Central memory CD4-positive, alpha-beta T cell (primary cell): ENCODE results near the gene GPR148.

ENCODE experiments used
- DNase-seq: peaks from one replicate; pipeline ENCODE4 v3.0.0; 2022

GPR148 gene

GRCh38 chr2:130754811-130755210 lies 25.9 kb downstream of the GPR148 start:
- no peak for DNase-seq

GRCh38 chr2:130755256-130756052 lies 26.6 kb downstream of the GPR148 start, which contains the start of gene AMER3:
Gene AMER3, plus strand, starts transcription at chr2:130755540. Its CDS starts 6,533 bp downstream, at chr2:130762073.
- DNase-seq: no peak

DNA sequence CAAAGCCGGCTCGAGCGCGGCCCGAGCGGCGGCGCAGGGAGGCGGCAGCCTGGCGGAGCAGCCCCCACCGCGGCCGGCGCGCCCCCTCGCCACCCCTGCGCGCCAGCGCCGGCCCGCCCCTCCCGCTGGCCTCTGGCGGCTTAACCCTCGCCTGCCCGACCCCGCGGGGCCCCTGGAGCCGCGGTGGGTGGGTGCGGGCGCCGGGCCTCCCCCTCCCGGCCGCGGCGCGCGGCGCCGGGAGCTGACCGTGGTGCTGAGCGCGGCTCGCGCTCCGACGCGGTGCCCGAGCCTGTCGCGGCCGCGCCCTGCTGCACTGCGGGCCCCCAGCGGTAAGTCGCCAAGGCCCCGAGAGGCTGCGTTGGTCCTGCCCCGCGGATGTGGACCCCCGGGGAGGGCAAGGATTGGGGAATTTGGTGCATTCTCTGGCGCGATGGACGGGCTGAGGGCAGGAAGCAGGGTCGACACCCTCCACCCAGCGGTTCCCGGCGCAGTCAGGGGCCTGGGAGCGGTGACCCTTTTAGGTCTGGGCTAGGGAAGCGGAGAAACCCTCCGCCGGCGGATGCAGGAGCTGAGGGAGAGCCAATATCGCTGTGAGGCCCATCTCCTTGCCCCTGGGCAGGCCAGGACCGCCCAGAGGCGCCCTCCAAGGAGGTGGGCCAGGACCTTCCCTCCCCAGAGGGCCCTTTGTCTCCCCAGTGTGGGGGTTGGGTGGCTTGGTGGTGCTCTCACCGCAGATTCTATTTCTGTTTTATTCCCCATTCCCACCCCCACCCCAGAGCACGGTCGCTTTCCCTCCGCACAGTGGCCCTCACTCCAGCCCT lies 27.4 kb downstream of the GPR148 start:
- DNase-seq: no peak

DNA sequence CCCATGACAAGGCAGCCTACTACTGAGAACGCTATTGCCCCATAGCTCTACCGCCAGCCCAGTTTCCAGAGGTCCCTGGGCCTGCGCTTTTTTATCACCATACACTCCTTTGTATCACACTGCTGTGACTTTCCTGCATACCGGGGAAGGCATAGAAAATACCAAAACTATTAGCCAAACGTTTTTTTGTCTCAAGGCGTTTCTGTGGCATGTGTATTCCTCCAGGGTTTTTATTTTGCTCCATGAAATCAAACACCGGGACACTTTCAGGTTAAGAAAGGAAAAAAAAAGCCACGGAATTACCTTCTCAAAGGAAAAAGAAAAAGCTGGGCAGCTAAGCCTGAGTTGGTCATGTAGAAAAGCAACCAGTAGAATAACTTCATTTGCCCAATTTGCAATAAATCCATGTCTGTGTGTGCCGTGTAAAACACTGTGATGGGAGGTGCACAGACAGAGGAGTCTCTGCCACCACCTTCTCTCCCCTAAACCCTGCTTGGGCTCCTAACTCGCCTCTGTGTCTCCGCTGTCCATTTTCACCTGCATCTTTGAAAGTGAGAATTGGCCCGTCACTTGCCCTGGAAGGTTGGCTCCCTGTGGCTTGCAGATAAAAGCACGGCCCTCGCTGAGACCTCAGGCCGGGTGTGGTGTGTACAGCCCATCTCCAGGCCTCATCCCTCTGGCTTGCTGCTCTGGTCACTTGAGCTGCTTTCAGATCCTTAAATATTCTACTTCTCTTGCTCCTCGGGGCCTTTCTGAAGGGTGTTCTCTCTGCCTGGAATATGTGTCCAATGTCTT lies 28.2 kb downstream of the GPR148 start:
- DNase-seq: no peak

GRCh38 chr2:130759906-130760753 lies 31.3 kb downstream of the GPR148 start:
- DNase-seq: no peak

DNA sequence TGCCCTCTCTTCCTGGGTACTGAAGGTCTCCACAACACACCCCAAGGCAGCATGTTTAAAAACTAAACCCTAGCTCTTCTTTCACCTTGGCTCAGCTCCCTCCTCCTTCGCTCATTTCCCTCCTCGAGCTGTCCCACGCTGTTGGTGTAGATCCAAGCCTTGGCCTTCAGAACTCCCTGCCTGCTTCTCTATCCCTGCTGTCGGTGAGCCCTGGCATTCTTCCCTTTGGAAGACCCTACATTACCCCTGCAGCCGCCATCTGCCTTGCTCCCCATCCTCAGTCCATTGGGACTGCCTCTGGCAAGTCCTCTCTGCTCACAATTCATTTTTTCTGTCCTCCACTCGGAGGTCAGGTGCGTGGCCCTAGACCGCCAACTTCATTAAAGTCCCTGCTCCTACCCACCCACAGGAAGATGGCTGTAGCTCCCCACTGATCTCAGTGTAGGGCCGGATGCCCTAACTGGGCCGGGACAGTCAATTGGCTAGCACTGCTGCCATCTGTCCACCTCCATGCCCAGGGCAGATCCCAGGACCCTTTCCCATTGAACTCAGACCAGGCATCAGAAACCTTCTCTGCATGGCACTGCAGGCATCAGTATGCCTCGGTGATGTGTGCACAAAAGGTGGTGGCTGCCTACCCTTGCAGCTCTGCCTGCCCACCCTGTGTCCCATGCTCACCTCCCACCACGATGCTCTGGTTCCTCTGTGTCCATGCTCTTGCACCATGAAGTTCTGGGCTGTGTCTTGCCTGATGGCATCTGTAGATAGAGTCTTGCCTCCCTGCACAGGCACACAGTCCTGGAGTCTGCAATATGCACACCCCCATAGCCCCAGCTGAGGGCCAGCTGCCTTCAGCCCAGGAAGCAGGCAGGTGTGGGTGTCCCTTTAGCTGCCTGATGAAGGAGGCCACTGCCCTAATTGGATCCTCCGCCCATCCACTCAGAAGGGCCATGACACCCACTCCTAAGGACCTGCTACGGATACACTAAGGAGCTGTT lies 32.2 kb downstream of the GPR148 start:
- no peak for DNase-seq

- no peak for DNase-seq
Observed at GRCh38 chr2:130762031-130762909, 33.4 kb downstream of the GPR148 start.

DNA sequence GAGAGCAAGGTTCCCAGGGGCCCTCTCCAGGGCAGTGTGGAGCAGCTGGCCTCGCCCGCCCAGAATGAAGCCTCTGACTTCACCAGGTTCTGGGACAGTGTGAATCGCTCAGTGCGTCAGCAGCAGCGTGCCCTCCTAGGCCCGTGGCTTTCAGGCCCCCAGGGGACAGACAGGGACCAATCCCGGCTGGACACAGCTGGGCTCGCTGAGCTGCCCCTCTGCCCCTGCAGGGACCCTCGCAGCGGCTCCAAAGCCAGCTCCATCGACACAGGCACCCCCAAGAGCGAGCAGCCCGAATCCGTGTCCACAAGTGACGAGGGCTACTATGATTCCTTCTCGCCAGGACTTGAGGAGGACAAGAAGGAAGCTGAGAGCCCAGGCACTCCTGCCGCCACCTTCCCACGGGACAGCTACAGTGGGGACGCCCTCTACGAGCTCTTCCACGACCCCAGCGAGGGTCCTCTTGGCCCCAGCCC lies 34.1 kb downstream of the GPR148 start:
- DNase-seq: no peak

DNA sequence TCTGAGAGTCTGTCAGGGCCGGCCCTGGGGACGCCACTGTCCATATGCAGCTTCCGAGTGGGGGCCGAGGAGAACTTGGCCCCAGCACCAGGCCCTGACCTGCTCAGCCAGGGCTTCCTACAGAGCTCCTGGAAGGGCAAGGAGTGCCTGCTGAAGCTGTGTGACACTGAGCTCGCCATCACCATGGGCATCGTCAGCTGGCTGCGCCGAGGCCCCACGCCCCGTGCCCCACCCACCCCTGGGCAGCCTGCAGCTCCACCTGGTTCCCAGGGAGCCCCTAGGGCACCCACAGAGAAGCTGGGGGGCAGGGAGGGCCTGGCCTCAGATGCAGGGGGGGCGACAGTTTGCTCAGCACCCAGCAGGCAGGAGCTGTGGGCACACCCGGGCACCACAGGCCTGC lies 34.5 kb downstream of the GPR148 start:
- DNase-seq: no peak

DNA sequence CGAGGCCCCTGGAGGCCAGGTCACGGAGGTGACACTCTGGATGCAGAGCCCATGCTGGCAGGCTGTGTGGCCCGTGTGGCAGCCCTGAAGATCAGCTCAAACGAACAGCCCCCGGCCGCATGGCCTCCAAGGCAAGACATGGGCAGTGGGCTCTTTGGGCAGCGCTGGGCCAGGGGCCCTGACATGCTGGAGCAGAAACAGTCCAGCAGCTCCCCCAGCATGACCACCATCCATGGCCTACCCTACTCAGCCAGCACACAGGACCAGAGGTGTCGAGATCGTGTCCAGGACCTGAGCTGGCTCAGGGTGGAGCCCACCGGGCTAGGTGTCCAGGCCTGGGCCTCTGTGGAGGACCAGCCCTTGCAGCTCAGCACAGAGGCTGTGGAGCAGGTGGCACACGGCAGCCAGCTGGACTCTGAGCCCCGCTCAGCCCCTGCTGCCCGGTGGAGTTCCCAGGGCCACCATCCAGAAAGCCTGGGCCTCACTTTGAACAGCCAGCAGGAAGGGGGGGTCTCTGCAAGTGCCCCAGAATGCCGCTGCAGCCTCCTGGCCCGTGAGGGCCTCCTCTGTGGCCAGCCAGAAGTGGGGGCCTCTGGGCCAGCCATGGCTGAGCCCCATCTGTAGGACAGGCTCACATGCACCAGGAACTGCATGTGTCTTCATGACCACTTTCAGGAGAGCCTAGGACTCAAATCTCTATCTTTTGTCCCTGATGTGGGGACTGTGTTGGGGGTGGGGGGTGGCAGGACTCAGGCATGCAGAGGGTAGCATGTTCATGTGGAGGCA lies 35.4 kb downstream of the GPR148 start:
- no peak for DNase-seq

DNA sequence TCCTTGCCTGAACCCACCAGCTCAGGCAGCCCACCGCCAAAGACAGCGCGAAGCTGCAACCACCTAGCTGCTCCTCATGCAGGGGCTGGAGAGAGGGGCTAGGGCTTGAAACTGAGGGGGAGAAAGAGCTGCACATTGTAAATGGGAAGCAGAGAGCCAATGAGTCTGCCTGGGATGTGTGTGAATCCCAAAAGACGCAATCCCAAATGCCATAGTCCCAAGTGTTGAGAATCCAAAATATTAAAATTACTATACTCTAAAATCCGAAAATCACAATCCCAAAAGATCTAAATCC lies 35.9 kb downstream of the GPR148 start:
- no peak for DNase-seq

DNA sequence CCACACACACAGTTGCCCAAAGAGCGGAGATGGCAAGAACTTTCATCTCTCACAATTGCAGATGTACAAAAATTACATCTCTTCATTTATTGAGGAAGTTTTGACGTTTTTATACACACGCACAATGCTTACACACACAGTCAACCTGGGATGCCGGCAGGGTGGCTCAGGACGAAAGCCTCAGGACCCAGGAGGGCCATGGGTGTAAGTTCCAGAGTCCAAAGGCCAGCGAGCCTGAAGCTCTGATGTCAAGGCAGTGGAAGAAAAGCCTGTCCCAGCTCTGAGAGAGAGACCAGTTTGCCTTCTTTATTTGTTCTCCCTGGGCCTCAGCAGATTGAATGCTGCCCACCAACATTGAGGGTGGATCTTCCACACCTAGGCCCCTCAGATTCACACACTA lies 36.6 kb downstream of the GPR148 start:
- DNase-seq: no peak

DNA sequence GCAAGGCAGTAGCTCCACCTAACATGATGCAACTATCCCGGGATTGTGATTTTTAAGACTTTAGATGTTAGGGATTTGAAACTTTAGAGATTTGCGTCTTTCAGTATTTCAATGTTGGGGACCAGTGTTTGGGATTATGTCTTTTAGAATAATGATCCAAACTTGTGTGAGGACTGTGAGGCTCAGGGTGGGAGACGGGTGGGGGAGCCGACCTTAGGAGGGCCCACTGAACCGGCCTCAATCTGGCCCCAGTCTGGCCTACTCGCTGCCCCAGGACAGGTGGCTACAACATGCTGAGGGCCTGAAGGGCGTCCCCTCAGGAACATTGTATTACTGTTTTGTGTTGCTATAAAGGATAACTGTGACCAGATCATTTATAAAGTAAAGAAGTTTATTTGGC lies 37.2 kb downstream of the GPR148 start:
- DNase-seq: no peak

DNA sequence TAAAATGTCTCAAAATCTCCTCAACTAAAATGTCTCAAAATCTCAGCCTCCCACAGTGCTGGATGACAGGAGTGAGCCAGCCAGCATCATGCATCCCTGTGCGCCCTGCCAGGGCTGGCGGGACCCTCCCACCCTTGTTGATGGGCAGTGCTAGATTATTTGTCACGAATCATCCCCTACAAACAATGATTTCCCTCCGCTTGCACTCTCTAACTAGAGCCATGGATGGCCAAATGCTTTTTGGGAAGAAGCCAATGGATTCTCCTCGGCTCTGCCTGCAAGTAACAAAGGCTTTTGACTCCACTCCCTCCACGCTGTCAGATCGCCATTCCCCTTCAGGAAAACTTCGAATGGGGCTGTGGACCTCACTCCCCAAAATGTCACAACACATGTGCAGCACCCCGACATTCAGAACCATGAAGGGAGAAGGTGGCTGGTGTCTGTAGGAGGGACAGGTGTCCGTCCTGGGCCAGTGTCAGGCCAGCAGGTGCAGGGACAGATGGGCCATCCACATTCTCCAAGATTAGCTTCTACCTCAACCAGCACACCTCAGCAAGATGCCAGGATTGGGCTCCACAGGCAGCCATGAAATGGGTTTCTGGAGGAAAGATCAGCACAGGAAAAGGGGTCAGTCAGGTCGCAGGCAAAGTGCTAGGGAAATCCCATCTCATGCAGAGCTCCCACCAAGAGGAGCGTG lies 38.0 kb downstream of the GPR148 start:
- DNase-seq: no peak

- DNase-seq: no peak
Observed at GRCh38 chr2:130767408-130767775, 38.5 kb downstream of the GPR148 start.

GRCh38 chr2:130768191-130768855 lies 39.5 kb downstream of the GPR148 start:
- DNase-seq: no peak

DNA sequence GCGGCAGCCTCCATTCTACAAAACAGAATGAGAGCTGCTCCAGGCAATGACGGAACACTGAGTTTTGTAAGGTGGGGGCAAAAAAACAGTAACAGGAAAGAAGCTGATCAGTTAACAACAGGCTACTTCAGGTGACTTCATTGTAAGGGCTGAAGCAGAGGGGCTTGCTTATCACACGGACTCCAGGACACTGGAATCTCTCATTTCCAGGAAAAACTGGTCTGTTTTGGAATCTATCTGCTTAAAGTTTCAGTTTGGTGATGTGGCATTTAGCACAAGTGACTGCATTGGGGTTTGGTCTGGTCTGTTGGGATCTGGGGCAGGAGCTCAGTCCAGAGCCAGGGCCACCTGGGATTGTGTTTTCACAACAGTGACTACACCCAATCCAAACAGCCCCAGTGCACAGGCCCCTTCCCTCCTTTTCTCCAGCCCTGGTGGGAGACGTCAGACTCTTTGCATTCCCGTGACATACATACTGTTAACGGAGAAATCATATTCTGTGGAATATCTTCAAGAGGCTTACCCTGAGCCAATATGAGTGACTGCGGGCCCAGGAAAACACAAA lies 40.6 kb downstream of the GPR148 start:
- no peak for DNase-seq

- DNase-seq: no peak
Observed at GRCh38 chr2:130776550-130776949, 47.7 kb downstream of the GPR148 start.
